Activated naive CD4-positive, alpha-beta T cell treated with anti-CD3 and anti-CD28 coated beads for 36 hours (primary cell): ENCODE measurements around the gene GRAMD1A. TPM values are rescaled to one million over a fixed set of nuclear protein-coding genes. Genes with fewer than 3 reads are reported as not detected.

Experiments used
- CTCF ChIA-PET: fragments of 350-600 bp; sonication (Branson Sonifier 250); formaldehyde crosslinking; loops from one replicate; lab custom pipeline; 2021; ENCODE audit warnings: antibody characterized with exemption; lab: Charles Lee
- DNase-seq: peaks from one replicate; pipeline ENCODE4 v3.0.0-alpha.2; 2020
- H3K27ac Mint-ChIP-seq: one replicate; pipeline ENCODE4 v1.8.0; 2021; ENCODE audit warnings: mild to moderate bottlenecking, mixed read lengths
- H3K27me3 Mint-ChIP-seq: one replicate; pipeline ENCODE4 v1.8.0; 2021; ENCODE audit warnings: low read depth, mixed read lengths
- H3K36me3 Mint-ChIP-seq: one replicate; pipeline ENCODE4 v1.8.0; 2021; ENCODE audit warnings: low read depth, mixed read lengths
- H3K4me1 Mint-ChIP-seq: one replicate; pipeline ENCODE4 v1.8.0; 2021; ENCODE audit warnings: low read depth, mixed read lengths
- H3K4me3 Mint-ChIP-seq: one replicate; pipeline ENCODE4 v1.8.0; 2021; ENCODE audit warnings: mild to moderate bottlenecking, moderate library complexity, mixed read lengths
- H3K9me3 Mint-ChIP-seq: one replicate; pipeline ENCODE4 v1.8.0; 2021; ENCODE audit warnings: mixed read lengths
- intact Hi-C: fragments of 100-400 bp; cut with micrococcal nuclease; formaldehyde crosslinking; loops from one replicate; pipeline ENCODE4 v1.15.1; 2023
- total RNA-seq, 2 experiments: library from RNA; stranded (reverse); gene quantifications; one replicate each; pipeline ENCODE4 v1.2.3, GENCODE V29; 2021

The GRAMD1A gene
- total RNA-seq, 2 experiments from 2014 or later = 117 to 125 TPM

DNA sequence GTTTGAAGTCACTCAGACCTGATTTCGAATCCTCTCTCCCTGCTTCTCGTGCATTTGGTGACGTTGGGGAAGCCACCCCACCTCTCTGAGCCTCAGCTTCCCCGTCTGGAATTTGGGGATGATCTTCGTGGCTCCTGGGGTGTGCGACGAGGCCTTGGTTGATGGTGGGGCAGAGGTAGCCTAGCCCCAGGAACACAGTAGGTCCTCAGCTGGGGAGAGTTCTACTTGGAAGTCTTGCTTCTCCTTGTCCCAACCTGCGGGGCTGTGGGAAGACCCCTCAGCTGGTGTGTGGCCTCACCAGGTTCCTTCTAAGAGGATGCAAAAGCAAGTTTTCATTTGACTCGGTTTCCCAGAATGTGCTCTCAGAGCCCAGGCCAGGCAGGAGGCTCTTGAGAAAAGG lies 54.5 kb downstream of the GRAMD1A start:
- CTCF ChIA-PET = interaction anchor here (0.7 to 3.1 kb wide), 3 partner anchors 11 to 16 kb away, joined by 5 to 17 read pairs (median 12); no protein-coding TSS in a partner anchor
- H3K36me3 Mint-ChIP-seq = no peaks in the 10 kb centered on the region

GRCh38 chr19:35055715-35056179 lies 55.6 kb downstream of the GRAMD1A start:
- H3K4me1 Mint-ChIP-seq = no peaks in the 10 kb centered on the region
- CTCF ChIA-PET = interaction anchor here (0.9 to 3.1 kb wide), 3 partner anchors 10 to 12 kb away, joined by 4 to 17 read pairs (median 12); no protein-coding TSS in a partner anchor
- H3K36me3 Mint-ChIP-seq = no peaks in the 10 kb centered on the region
- H3K4me3 Mint-ChIP-seq = no peak overlapping the region
- intact Hi-C loops = no loop called here
- no peaks in the 10 kb centered on the region for H3K27me3 Mint-ChIP-seq
- H3K9me3 Mint-ChIP-seq = no peaks in the 10 kb centered on the region
- no peak overlapping the region for H3K27ac Mint-ChIP-seq
- DNase-seq = peak; percentile 50

More for the DNA sequence above, 54.5 kb downstream of the GRAMD1A start:
- intact Hi-C loops = no loop called here
- Mint-ChIP-seq H3K4me3 (no peak overlapping the region), H3K9me3 (no peaks in the 10 kb centered on the region), H3K4me1 (no peaks in the 10 kb centered on the region), H3K27ac (no peak overlapping the region), H3K27me3 (no peaks in the 10 kb centered on the region)
- DNase-seq = no peak

GRCh38 chr19:35056513-35057063 lies 56.5 kb downstream of the GRAMD1A start:
- intact Hi-C loops = no loop called here
- CTCF ChIA-PET = interaction anchor here (0.9 to 2.5 kb wide), 2 partner anchors 11 to 13 kb away, joined by 4 to 11 read pairs; no protein-coding TSS in a partner anchor
- H3K27ac Mint-ChIP-seq = no peak overlapping the region
- DNase-seq = no peak
- no peak overlapping the region for H3K4me3 Mint-ChIP-seq
- no peaks in the 10 kb centered on the region for H3K36me3 Mint-ChIP-seq
- no peaks in the 10 kb centered on the region for H3K9me3 Mint-ChIP-seq
- no peaks in the 10 kb centered on the region for H3K4me1 Mint-ChIP-seq
- H3K27me3 Mint-ChIP-seq = no peaks in the 10 kb centered on the region

- no peak overlapping the region for H3K27ac Mint-ChIP-seq
- H3K4me3 Mint-ChIP-seq = no peak overlapping the region
- no peaks in the 10 kb centered on the region for H3K36me3 Mint-ChIP-seq
- peaks cover 1% of the 10 kb centered on the region for H3K4me1 Mint-ChIP-seq
- DNase-seq = no peak
- CTCF ChIA-PET = interaction anchor here (0.5 to 2.5 kb wide), 5 partner anchors 9 to 35 kb away, joined by 3 to 11 read pairs (median 5); no protein-coding TSS in a partner anchor
- no peaks in the 10 kb centered on the region for H3K9me3 Mint-ChIP-seq
- intact Hi-C loops = no loop called here
- no peaks in the 10 kb centered on the region for H3K27me3 Mint-ChIP-seq
These were observed 58.2 kb downstream of the GRAMD1A start for GRCh38 chr19:35058370-35058769.

- Mint-ChIP-seq H3K27me3 (no peaks in the 10 kb centered on the region), H3K4me3 (no peak overlapping the region), H3K4me1 (peaks cover 10% of the 10 kb centered on the region), H3K9me3 (no peaks in the 10 kb centered on the region), H3K36me3 (no peaks in the 10 kb centered on the region), H3K27ac (no peak overlapping the region)
- CTCF ChIA-PET = interaction anchor here (1.3 to 2.5 kb wide), 3 partner anchors 8 to 16 kb away, joined by 3 to 11 read pairs (median 5); no protein-coding TSS in a partner anchor
- DNase-seq = no peak
- intact Hi-C loops = no loop called here
These were observed 59.1 kb downstream of the GRAMD1A start for GRCh38 chr19:35059006-35059798.

GRCh38 chr19:35059799-35060091 lies 59.6 kb downstream of the GRAMD1A start:
- DNase-seq = no peak
- Mint-ChIP-seq H3K4me3 (no peak overlapping the region), H3K9me3 (no peaks in the 10 kb centered on the region), H3K27me3 (no peaks in the 10 kb centered on the region), H3K27ac (no peak overlapping the region), H3K36me3 (no peaks in the 10 kb centered on the region), H3K4me1 (peaks cover 14% of the 10 kb centered on the region)
- CTCF ChIA-PET = interaction anchor here (1.3 to 1.6 kb wide), 2 partner anchors 7 to 11 kb away, joined by 3 to 5 read pairs; no protein-coding TSS in a partner anchor
- intact Hi-C loops = loop anchor here (5.0 kb wide), 1 partner anchor 208 kb away; the partner anchor contains the start of gene USF2

DNA sequence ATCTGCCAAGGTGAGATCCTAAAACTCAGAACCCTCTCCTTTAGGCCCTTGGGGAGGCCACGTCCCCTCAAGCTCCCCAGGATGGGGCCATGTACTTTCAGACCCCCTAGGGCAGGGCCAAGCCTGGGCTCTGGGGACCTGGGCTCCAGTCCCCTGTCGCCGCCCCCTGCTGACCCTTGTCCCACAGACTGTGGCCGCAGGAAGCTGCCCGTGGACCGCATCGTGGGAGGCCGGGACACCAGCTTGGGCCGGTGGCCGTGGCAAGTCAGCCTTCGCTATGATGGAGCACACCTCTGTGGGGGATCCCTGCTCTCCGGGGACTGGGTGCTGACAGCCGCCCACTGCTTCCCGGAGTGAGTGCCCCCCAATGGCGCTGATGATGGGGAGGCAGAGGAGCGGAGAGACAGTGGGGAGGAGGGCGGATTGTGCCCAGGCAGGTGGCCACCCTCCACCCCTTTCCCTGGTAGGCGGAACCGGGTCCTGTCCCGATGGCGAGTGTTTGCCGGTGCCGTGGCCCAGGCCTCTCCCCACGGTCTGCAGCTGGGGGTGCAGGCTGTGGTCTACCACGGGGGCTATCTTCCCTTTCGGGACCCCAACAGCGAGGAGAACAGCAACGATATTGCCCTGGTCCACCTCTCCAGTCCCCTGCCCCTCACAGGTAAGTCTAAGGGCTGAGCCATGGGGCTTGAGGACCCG lies 60.2 kb downstream of the GRAMD1A start:
- DNase-seq = no peak
- Mint-ChIP-seq H3K4me3 (no peak overlapping the region), H3K4me1 (peaks cover 16% of the 10 kb centered on the region), H3K27ac (no peak overlapping the region), H3K27me3 (no peaks in the 10 kb centered on the region), H3K36me3 (no peaks in the 10 kb centered on the region), H3K9me3 (no peaks in the 10 kb centered on the region)
- intact Hi-C loops = loop anchor here (5.0 kb wide), 1 partner anchor 207 kb away; the partner anchor contains the start of gene USF2
- CTCF ChIA-PET = no interaction called here

DNA sequence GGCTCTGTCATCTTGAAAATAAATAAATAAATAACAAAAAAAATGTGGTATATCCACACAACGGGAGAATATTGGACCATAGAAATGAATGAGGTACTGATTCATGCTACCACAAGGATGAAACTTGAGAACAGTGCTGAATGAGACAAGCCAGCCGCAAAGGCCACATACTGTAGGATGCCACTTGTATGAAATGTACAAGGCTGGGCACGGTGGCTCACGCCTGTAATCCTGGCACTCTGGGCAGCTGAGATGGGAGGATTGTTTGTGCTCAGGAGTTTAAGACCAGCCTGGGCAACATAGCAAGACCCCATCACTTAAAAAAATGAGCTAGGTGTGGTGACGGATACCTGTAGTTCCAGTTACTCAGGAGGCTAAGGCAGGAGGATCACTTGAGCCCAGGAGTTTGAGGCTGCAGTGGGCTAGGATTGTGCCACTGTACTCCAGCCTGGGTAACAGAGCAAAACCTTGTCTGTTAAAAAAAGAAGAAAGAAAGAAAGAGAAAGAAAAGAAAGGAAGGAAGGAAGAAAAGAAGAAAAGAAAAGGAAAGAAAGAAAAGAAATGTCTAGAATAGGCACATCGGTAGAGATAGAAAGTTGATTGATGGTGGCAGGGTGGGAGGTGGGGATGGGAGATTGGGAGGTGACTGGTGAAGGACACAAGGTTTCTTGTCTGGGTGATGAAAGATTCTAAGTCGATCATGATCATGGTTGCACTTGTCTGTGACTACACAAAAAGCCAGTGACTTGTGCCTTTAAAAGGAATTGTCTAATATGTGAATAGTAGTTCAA lies 61.7 kb downstream of the GRAMD1A start:
- Mint-ChIP-seq H3K27ac (no peak overlapping the region), H3K36me3 (no peaks in the 10 kb centered on the region), H3K9me3 (no peaks in the 10 kb centered on the region), H3K27me3 (no peaks in the 10 kb centered on the region), H3K4me1 (peaks cover 18% of the 10 kb centered on the region), H3K4me3 (no peak overlapping the region)
- DNase-seq = no peak
- CTCF ChIA-PET = interaction anchor here (0.6 kb wide), 1 partner anchor 25 kb away, joined by 3 read pairs; no protein-coding TSS in a partner anchor
- intact Hi-C loops = loop anchor here (5.0 kb wide), 1 partner anchor 206 kb away; the partner anchor contains the start of gene USF2

DNA sequence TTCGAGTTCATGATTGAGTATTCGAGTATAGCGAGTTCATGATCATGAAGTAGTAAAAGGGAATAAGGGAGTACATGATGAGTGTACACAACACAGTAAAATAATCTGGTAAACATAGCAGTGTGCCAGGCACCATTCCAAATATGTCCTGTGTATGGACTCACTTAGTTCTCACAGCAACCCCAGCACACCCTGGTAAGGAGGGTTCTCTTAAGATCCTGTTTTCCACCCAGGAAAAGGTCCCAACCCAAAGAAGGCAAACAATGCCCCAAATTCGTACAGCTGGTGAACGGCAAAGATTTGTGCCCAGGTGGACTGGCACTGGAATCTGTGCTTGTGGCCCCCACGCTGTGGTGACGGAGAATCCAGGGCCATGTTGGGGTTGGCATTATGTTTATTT lies 62.8 kb downstream of the GRAMD1A start:
- CTCF ChIA-PET = interaction anchor here (2.0 kb wide), 1 partner anchor 73 kb away, joined by 6 read pairs; the partner anchor contains the start of gene LGI4
- intact Hi-C loops = loop anchor here (5.0 kb wide), 1 partner anchor 204 kb away; the partner anchor contains the start of gene USF2
- no peaks in the 10 kb centered on the region for H3K36me3 Mint-ChIP-seq
- H3K4me3 Mint-ChIP-seq = no peak overlapping the region
- H3K27me3 Mint-ChIP-seq = no peaks in the 10 kb centered on the region
- no peak for DNase-seq
- H3K27ac Mint-ChIP-seq = no peak overlapping the region
- peaks cover 24% of the 10 kb centered on the region for H3K4me1 Mint-ChIP-seq
- H3K9me3 Mint-ChIP-seq = no peaks in the 10 kb centered on the region

- peak overlapping the region; percentile 59 for H3K27ac Mint-ChIP-seq
- H3K4me3 Mint-ChIP-seq = no peak overlapping the region
- no peaks in the 10 kb centered on the region for H3K9me3 Mint-ChIP-seq
- peaks cover 24% of the 10 kb centered on the region for H3K4me1 Mint-ChIP-seq
- no peaks in the 10 kb centered on the region for H3K36me3 Mint-ChIP-seq
- no peaks in the 10 kb centered on the region for H3K27me3 Mint-ChIP-seq
- CTCF ChIA-PET = interaction anchor here (1.1 to 2.0 kb wide), 3 partner anchors 20 to 101 kb away, joined by 4 to 10 read pairs (median 6); partner anchors contain the start of genes LGI4 and ZNF792
- peak; percentile 64 for DNase-seq
- intact Hi-C loops = loop anchor here (1.0 to 5.0 kb wide), 4 partner anchors 19 to 203 kb away; partner anchors contain the start of gene USF2
These were observed 64.1 kb downstream of the GRAMD1A start for GRCh38 chr19:35063940-35064818.
